ENCODE data around the gene RNF157. TPM values are rescaled to one million over a fixed set of nuclear protein-coding genes. Genes with fewer than 3 reads are reported as not detected.

Gene RNF157
- total and polyA plus RNA-seq, 9 of the 15 experiments (the other 6 are each of a cell fraction or from before 2014, with no cell fraction given) = 8.1 to 31.7 (median 20.8) TPM

DNA sequence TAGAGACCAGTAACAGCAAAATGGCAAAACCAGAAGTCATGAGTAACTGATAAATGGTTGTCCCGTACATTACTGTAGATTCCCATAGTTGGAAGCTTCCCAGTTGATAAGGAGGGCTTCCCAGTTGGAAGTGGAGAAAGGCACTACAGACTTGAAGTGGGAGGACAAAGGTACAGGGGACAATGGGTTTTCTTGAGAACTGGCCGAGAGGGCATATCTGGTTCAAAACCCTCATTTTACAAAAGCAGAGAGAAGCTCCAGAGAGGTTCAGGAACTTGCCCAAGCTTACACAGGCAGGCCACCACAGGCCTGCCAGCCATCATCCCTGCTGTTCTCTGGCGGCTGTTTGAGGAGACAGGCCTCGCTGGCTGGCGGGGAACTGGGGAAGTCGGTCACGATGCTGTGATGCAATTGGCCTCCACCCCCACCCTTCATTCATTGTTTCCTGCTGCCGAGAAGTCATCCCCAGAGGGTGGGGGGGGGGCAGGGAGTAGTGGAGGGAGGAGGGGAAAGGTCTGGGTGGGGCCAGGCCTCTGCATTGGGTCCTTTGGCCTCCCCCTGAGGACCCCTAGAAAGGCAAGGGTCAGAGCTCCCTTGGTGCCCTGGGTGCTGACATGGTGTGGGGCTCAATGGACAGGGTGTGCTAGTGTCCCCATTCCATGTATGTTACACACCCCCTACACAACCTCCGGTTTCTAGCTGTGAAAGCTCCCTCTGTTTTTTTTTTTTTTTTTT, 27.9 kb upstream of the RNF157 start (continued):
- TF ChIP-seq KAT2B (IDR thresholded peaks at IDR 0.05; ENCODE audit: low read depth, low read length) (no peak), SRF (CRISPR knock-in tag; IDR thresholded peaks at IDR 0.05) (no peak), ZNF75A (CRISPR knock-in tag; IDR thresholded peaks at IDR 0.05) (no peak), RBM34 (IDR thresholded peaks at IDR 0.05; ENCODE audit: borderline replicate concordance, insufficient read depth, low read length) (no peak), ZNF384 (IDR thresholded peaks at IDR 0.05; ENCODE audit: low read depth, low read length) (peak; percentile 72), ZBTB1 (CRISPR knock-in tag; IDR thresholded peaks at IDR 0.05; ENCODE audit: borderline replicate concordance, low read depth) (no peak), NFE2 (IDR thresholded peaks at IDR 0.05; ENCODE audit: low read depth) (no peak), POU5F1 (IDR thresholded peaks at IDR 0.05; ENCODE audit: borderline replicate concordance, low read depth, low read length, partially characterized antibody) (no peak), EHMT2 (IDR thresholded peaks at IDR 0.05) (no peak), ZNF79 (CRISPR knock-in tag; IDR thresholded peaks at IDR 0.05; ENCODE audit: low read depth) (no peak), CHCHD3 (CRISPR knock-in tag; IDR thresholded peaks at IDR 0.05) (no peak), SMAD3 (CRISPR knock-in tag; conservative IDR thresholded peaks at IDR 0.05) (no peak), ZNF551 (CRISPR knock-in tag; IDR thresholded peaks at IDR 0.05) (no peak), ZKSCAN1 (IDR thresholded peaks at IDR 0.05; ENCODE audit: low read depth, low read length) (no peak), ZNF253 (CRISPR knock-in tag; conservative IDR thresholded peaks at IDR 0.05) (no peak), ZNF766 (CRISPR knock-in tag; conservative IDR thresholded peaks at IDR 0.05) (no peak), HDAC8 (tag; IDR thresholded peaks at IDR 0.05) (no peak), SIN3B (IDR thresholded peaks at IDR 0.05; ENCODE audit: low read depth) (no peak), ZNF589 (CRISPR knock-in tag; IDR thresholded peaks at IDR 0.05; ENCODE audit: low read depth) (peak; percentile 57; the same call in 1 of the 2 replicates), ZNF316 (IDR thresholded peaks at IDR 0.05) (no peak), SRSF9 (IDR thresholded peaks at IDR 0.05; ENCODE audit: borderline replicate concordance, low read depth, low read length) (no peak), RBM25 (IDR thresholded peaks at IDR 0.05; ENCODE audit: low read depth, low read length, severe bottlenecking) (no peak), TCF7 (IDR thresholded peaks at IDR 0.05; ENCODE audit: borderline replicate concordance) (no peak), SAFB (IDR thresholded peaks at IDR 0.05; ENCODE audit: borderline replicate concordance, low read depth, low read length) (no peak), PTBP1 (IDR thresholded peaks at IDR 0.05; ENCODE audit: low read depth, low read length) (no peak), MCM7 (IDR thresholded peaks at IDR 0.05) (no peak), FOXP1 (CRISPR knock-in tag; IDR thresholded peaks at IDR 0.05) (no peak)
- TF ChIP-seq, protein P1, sequence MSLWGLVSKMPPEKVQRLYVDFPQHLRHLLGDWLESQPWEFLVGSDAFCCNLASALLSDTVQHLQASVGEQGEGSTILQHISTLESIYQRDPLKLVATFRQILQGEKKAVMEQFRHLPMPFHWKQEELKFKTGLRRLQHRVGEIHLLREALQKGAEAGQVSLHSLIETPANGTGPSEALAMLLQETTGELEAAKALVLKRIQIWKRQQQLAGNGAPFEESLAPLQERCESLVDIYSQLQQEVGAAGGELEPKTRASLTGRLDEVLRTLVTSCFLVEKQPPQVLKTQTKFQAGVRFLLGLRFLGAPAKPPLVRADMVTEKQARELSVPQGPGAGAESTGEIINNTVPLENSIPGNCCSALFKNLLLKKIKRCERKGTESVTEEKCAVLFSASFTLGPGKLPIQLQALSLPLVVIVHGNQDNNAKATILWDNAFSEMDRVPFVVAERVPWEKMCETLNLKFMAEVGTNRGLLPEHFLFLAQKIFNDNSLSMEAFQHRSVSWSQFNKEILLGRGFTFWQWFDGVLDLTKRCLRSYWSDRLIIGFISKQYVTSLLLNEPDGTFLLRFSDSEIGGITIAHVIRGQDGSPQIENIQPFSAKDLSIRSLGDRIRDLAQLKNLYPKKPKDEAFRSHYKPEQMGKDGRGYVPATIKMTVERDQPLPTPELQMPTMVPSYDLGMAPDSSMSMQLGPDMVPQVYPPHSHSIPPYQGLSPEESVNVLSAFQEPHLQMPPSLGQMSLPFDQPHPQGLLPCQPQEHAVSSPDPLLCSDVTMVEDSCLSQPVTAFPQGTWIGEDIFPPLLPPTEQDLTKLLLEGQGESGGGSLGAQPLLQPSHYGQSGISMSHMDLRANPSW (CRISPR knock-in tag; IDR thresholded peaks at IDR 0.05) = no peak
- TF ChIP-seq, protein P2, sequence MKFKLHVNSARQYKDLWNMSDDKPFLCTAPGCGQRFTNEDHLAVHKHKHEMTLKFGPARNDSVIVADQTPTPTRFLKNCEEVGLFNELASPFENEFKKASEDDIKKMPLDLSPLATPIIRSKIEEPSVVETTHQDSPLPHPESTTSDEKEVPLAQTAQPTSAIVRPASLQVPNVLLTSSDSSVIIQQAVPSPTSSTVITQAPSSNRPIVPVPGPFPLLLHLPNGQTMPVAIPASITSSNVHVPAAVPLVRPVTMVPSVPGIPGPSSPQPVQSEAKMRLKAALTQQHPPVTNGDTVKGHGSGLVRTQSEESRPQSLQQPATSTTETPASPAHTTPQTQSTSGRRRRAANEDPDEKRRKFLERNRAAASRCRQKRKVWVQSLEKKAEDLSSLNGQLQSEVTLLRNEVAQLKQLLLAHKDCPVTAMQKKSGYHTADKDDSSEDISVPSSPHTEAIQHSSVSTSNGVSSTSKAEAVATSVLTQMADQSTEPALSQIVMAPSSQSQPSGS (CRISPR knock-in tag; IDR thresholded peaks at IDR 0.05) = no peak
